Testis (tissue), 2 donors: ENCODE results near the gene SIX2.

ENCODE experiments used
- CTCF ChIP-seq, 3 experiments: fragments of 450-650 bp in 2 of 3; fragments of 200-600 bp in 1 of 3; sonication (generic) in 1 of 3; IDR thresholded peaks; one replicate each; pipeline ENCODE4 v1.5.1; 2016 to 2019; ENCODE audit warnings: antibody characterized with exemption in 3 of 3, mild to moderate bottlenecking in 2 of 3, moderate library complexity in 1 of 3
- POLR2A ChIP-seq: fragments of 450-650 bp; IDR thresholded peaks from one replicate; pipeline ENCODE4 v1.6.1; 2017; ENCODE audit warnings: antibody characterized with exemption, mild to moderate bottlenecking, moderate library complexity

- TF ChIP-seq CTCF (IDR thresholded peaks at IDR 0.05): no peak
- no peak for TF ChIP-seq POLR2A
Measured at GRCh38 chr2:45046786-45047185, 37.5 kb upstream of the SIX2 start.
